Gastroesophageal sphincter (tissue), 3 donors: ENCODE data around the gene VAV2.

ENCODE experiments used
- CTCF ChIP-seq, 4 experiments: fragments of 200-600 bp in 2 of 4; fragments of 450-650 bp in 2 of 4; sonication (generic) in 1 of 4; IDR thresholded peaks; one replicate each; pipeline ENCODE4 v1.5.1; 2017 to 2019; ENCODE audit warnings: antibody characterized with exemption in 4 of 4, mild to moderate bottlenecking in 2 of 4, moderate library complexity in 2 of 4
- EP300 ChIP-seq: sonication (generic); formaldehyde crosslinking; IDR thresholded peaks from one replicate; pipeline ENCODE4 v1.6.1; 2017; ENCODE audit warnings: antibody characterized with exemption, mild to moderate bottlenecking
- POLR2A ChIP-seq, 2 donors: fragments of 450-650 bp; IDR thresholded peaks; one replicate each; pipeline ENCODE4 v1.6.1; 2017; ENCODE audit warnings: antibody characterized with exemption in 2 of 2, mild to moderate bottlenecking in 2 of 2, moderate library complexity in 1 of 2
- POLR2AphosphoS5 ChIP-seq: sonication (generic); formaldehyde crosslinking; IDR thresholded peaks from one replicate; pipeline ENCODE4 v1.6.1; 2017; ENCODE audit warnings: antibody characterized with exemption

DNA sequence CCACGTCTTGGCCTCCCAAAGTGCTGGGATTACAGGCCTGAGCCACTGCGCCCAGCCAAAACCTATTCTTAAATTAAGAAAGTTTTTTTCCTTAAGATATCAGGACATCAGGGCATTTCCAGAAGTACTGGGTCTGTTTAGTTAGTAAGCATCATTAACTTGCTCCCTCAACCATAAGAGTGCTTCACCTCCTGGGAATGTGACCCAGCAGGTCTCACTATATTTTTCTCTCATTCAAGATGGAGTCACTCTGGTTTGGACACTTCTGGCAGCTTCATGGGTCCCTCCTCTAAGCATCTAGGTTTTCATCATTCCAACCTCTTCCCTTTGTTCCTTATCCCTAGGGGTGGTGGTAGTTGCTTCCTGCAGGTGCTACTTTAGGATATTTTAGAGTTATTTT is 22.8 kb upstream of the VAV2 start:
- TF ChIP-seq CTCF (IDR thresholded peaks at IDR 0.05), result no peak
- no peak for TF ChIP-seq POLR2A (IDR thresholded peaks at IDR 0.05)
- TF ChIP-seq POLR2AphosphoS5, result no peak
- TF ChIP-seq EP300, result no peak
